HG02885 (cell line): ENCODE data around the gene MMP24OS.
A peak's percentile ranks its signal among the peaks of the same experiment; 100 is the strongest.

Experiments
- ATAC-seq: cut with Tn5 transposase; IDR thresholded peaks from one replicate; pipeline ENCODE4 v1.9.1; 2021; ENCODE audit warnings: mild to moderate bottlenecking; ENCODE audit not compliant: unreplicated experiment, poor library complexity

MMP24OS gene

GRCh38 chr20:35293303-35294292 lies 15.7 kb upstream of the MMP24OS start:
- ATAC-seq: no peak

- no peak for ATAC-seq
Observed at GRCh38 chr20:35292504-35293285, 14.8 kb upstream of the MMP24OS start.

- no peak for ATAC-seq
Observed at GRCh38 chr20:35291654-35292503, 14.0 kb upstream of the MMP24OS start, which contains the start of gene FAM83C. FAM83C (minus strand) TSS chr20:35292425; CDS start chr20:35292304, 121 bp downstream.

GRCh38 chr20:35290887-35291417 lies 13.0 kb upstream of the MMP24OS start:
- no peak for ATAC-seq

DNA sequence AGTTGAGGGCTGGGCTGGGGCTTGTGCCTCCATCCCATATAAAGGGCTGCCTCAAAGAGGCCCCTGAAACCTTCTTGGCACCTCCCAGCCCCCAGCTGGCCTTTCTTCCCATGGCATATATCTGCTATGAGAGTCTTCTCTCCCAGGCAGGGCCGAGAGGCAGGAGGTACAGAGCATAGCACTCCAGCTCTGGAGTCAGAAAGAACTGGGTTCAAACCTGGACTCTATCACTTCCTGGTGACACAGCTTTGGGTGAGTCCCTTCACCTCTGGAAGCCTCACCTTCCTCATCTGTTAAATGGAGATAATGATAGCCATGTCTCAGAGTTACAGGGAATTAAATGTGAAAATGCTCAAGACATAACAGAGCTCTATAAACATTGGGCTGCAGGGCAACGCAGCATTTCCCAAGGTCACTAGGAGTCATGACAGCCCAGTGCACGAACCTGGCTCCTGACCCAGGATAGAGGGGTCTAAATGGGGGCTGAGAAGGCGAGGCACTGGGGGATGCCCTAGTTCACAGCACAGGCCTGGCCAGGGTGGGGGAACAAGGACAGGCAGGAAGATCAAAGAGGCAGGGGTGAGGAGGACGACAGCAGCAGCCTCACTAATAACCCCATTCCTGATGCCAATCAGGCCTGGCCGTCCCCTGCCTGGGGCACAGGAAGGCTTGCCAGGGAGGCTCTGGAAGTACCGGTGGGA lies 12.4 kb upstream of the MMP24OS start:
- no peak for ATAC-seq

GRCh38 chr20:35288325-35289060 lies 10.6 kb upstream of the MMP24OS start:
- no peak for ATAC-seq

- no peak for ATAC-seq
Observed at GRCh38 chr20:35287509-35288324, 9.8 kb upstream of the MMP24OS start.

DNA sequence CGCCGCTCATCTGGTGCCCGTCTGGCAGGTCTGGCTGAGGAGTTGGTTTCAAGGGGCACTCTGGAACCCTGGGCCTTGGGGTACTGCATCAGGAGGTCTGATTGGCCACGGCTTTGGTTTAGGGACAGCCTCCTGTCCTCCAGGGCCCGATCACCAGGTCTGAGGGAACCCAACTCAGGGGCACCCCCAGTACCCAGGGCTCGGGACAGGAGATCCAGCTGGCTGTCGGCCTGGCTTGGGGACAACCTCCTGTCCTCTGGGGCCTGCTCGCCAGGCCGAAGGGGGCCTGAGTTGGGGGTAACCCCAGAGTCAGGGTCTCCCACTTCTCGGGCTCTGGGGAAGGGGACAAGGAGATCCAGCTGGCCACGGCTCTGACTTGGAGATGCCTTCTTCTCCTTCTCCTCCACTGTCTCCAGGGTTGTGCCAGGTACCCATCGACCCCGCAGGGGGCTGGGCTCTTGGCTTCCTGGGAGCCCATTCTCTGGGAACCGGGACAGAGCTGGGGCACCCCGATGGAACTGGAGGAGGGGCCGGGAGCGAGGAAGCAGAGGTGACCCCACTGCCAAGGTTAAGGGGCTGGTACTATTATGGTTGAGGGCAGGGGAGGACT lies 9.1 kb upstream of the MMP24OS start:
- no peak for ATAC-seq

DNA sequence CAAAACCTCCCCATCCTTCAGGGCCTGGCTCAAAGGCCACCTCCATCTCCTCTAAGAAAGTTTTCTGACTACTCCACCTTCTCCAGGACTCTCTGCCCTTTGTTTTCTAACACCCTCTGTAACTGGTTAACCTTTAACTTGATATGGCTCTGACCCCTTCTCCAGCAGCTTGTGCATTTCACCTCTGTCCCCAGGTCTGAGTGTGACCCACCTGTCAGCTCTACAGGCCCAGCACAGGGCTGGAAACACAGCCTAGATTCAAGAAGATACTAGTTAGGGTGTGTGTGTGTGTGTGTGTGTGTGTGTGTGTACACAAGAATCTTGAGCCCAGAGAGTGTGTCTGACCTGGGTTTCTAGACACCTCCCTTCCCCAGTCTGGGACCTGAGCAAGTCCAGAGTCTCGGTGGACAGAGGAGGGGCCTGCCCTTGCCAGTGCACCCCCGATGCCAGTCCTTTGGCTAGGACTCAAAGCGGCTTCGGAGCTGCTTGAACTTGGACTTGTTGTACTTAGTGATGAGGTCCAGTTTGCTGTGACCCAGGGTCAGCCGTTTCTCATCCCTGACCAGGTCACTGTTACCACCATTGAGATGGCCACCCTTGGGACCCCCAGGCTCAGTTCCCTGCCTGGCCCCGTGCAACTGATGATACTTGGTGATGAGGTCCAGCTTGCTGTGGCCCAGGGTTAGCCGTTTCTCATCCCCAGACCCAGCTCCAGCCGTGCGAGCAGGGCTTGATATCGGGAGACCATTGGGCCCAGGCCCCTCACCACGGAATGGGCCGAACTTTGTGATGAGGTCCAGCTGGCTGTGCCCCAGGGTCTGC lies 8.4 kb upstream of the MMP24OS start:
- no peak for ATAC-seq

DNA sequence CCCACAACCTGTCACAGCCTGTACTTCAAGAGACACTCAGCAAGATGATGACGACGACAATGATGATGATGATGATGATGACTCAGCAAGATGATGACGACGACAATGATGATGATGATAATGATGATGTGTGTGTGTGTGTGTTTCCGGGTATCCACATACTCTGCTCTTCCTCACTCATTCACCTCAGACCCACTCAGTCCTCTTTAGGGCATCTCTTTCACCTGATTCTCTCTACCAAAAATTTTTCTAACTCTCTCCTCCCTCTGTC lies 7.8 kb upstream of the MMP24OS start:
- no peak for ATAC-seq

DNA sequence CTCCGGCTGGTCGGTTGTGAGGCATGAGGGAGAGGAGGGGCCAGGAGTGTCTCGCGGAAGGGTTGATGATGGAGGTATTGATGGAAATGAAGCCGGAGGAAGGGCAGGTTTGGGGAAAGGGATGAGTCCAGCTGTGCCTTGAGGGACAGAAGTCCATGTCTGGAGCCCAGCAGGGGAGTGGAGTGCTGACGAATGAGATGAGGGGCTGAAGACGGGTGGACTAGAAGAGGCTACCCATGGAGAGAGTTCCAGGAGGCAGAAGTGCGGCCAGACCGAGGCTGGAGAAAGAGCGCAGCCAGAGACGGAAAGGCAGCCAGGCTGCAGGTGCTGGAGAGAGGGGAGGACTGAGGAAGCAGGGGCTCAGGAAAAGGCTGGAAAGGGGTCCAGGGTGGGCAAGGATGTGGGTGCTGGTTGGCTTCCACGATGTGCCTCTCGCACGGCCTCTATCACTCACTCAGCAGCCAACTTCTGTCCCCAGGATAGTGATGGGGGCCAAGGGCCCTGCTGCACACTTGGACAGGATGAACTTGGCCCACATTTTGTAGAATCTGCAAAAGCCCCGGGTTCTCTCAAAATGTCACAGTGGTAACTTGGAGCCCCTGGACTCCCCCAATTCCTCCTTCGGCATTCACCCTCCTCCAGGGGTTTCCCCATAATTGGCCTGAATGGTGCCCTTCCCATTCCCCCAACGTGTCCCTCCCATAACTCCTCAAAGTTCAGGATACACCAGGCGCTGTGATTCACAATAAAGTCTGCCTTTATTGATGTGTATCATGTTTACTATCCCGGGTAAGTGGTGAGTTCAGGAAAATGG lies 7.3 kb upstream of the MMP24OS start:
- no peak for ATAC-seq

GRCh38 chr20:35284267-35284991 lies 6.5 kb upstream of the MMP24OS start, which contains the start of gene EIF6:
EIF6 (minus strand) TSS chr20:35284772; CDS start chr20:35284487, 285 bp downstream.
- peak; percentile 88 for ATAC-seq

DNA sequence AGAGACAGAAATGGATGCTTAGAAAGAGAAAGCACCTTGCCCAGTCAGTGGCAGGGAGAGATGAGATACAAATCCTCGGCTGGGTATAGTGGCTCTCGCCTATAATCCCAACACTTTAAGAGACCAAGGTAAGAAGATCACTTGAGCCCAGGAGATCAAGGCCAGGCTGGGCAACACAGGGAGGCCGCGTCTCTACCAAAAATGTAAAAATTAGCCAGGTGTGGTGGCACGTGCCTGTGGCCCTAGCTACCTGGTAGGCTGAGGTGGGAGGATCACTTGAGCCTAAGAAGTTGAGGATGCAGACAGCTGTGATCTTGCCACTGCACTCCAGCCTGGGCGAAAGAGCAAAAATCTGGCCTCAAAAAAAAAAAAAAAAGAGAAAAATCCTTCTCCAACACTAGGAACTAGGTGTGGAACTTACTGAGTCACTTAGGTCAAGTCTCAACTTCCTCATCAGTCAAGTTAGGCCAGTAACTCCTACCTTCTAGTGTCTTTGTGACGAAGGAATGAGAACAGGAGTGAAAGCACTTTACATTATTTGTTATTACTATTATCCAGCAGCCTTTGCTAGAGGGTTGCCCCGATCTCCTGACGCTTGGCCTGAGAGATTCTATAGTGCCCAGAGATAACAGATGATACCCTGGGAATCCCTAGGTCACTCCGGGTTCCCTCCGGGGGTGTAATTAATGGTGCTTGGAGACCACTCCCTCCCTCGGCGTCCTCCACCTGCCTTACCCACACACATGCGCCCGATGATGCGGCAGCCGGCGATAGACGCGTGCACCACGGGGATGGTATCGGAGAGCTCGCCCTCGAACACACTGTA lies 5.7 kb upstream of the MMP24OS start:
- ATAC-seq: no peak

- no peak for ATAC-seq
Observed at GRCh38 chr20:35281506-35282101, 3.7 kb upstream of the MMP24OS start.
